Breast epithelium (tissue), 4 donors: Measurements from ENCODE around the gene MAP1A. TPM values are rescaled to one million over a fixed set of nuclear protein-coding genes. Genes with fewer than 3 reads are reported as not detected.

ENCODE experiments used
- DNase-seq, 2 donors: peaks; one replicate each; pipeline ENCODE4 v3.0.0-alpha.2; 2019; ENCODE audit warnings: low spot score in 2 of 2
- H3K27ac ChIP-seq, 2 donors: fragments of 200-600 bp; sonication (generic) in 1 of 2; one replicate each; pipeline ENCODE4 v1.5.1; 2016 to 2019; ENCODE audit warnings: mild to moderate bottlenecking in 1 of 2
- H3K27me3 ChIP-seq, 2 donors: fragments of 200-600 bp; sonication (generic) in 1 of 2; one replicate each; pipeline versions ENCODE4 v1.5.1 to v1.6.0; 2017 to 2019; ENCODE audit warnings: control low read depth in 1 of 2, mild to moderate bottlenecking in 1 of 2
- H3K36me3 ChIP-seq: fragments of 200-600 bp; one replicate; pipeline ENCODE4 v1.5.1; 2019
- H3K4me1 ChIP-seq, 2 donors: fragments of 200-600 bp; sonication (generic); one replicate each; pipeline ENCODE4 v1.5.1; 2016 to 2019; ENCODE audit warnings: control low read depth in 1 of 2
- H3K4me3 ChIP-seq, 3 donors: fragments of 200-600 bp; sonication (generic); 1 replicate in 2 of 3; 2 replicates in 1 of 3; pipeline ENCODE4 v1.5.1; 2016 to 2019; ENCODE audit warnings: mild to moderate bottlenecking in 3 of 3, moderate library complexity in 2 of 3
- H3K9me3 ChIP-seq, 2 donors: fragments of 200-600 bp; sonication (generic) in 1 of 2; one replicate each; pipeline ENCODE4 v1.5.1; 2016 to 2019; ENCODE audit warnings: control low read depth in 1 of 2
- POLR2A ChIP-seq: fragments of 450-650 bp; IDR thresholded peaks from one replicate; pipeline ENCODE4 v1.6.1; 2016; ENCODE audit warnings: antibody characterized with exemption, mild to moderate bottlenecking, moderate library complexity
- POLR2AphosphoS5 ChIP-seq, 3 donors: sonication (generic); formaldehyde crosslinking; IDR thresholded peaks; one replicate each; pipeline ENCODE4 v1.6.1; 2017; ENCODE audit warnings: antibody characterized with exemption in 3 of 3
- intact Hi-C: fragments of 100-400 bp; cut with DNase I; formaldehyde crosslinking; loops from one replicate; pipeline ENCODE4 v1.15.1; 2023; ENCODE audit warnings: low total_unique reads
- total RNA-seq, 3 donors: library from RNA; depleted of rRNA; stranded (reverse); fragments of >200 nt; gene quantifications; one replicate each; pipeline ENCODE4 v1.1.0, GENCODE V29; 2016
- TF ChIP-seq, protein P1 (sequence below), 3 donors: fragments of 450-650 bp; IDR thresholded peaks; one replicate each; pipeline ENCODE4 v1.5.1; 2016 to 2017; ENCODE audit warnings: antibody characterized with exemption in 3 of 3, mild to moderate bottlenecking in 3 of 3, moderate library complexity in 3 of 3

MAP1A gene
- total RNA-seq, 3 donors from 2014 or later, result 2.8 to 12.8 (median 8.8) TPM

DNA sequence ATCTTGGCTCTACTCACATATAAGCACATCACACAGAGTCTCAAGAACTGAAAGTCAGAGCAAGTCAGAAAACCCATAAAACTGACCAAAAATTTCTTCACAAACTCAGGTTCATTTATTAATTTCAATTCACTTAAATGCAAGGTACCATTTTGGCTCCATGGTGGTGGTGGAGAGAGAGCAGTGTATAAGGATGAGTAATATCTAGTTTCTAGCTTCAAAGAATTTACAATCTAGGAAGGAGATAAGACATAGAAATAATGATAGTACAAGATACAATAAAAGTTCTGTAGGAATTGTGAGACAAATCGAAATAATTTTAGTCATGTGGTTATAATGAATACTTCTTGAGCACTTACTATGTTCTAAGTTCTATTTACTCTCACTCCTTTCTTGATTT, 17.8 kb upstream of the MAP1A start:
- DNase-seq, result no peak
- no peaks in the 10 kb centered on the region for H3K36me3 ChIP-seq
- H3K9me3 ChIP-seq, result no peaks in the 10 kb centered on the region
- no peak overlapping the region for H3K27ac ChIP-seq
- H3K4me1 ChIP-seq, result no peaks in the 10 kb centered on the region
- intact Hi-C loops, result no loop called here
- H3K4me3 ChIP-seq, result no peak overlapping the region
- no peak for TF ChIP-seq POLR2AphosphoS5 (IDR thresholded peaks at IDR 0.05)
- no peak for TF ChIP-seq POLR2A
- TF ChIP-seq, protein P1, sequence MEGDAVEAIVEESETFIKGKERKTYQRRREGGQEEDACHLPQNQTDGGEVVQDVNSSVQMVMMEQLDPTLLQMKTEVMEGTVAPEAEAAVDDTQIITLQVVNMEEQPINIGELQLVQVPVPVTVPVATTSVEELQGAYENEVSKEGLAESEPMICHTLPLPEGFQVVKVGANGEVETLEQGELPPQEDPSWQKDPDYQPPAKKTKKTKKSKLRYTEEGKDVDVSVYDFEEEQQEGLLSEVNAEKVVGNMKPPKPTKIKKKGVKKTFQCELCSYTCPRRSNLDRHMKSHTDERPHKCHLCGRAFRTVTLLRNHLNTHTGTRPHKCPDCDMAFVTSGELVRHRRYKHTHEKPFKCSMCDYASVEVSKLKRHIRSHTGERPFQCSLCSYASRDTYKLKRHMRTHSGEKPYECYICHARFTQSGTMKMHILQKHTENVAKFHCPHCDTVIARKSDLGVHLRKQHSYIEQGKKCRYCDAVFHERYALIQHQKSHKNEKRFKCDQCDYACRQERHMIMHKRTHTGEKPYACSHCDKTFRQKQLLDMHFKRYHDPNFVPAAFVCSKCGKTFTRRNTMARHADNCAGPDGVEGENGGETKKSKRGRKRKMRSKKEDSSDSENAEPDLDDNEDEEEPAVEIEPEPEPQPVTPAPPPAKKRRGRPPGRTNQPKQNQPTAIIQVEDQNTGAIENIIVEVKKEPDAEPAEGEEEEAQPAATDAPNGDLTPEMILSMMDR (IDR thresholded peaks at IDR 0.05), result no peak
- H3K27me3 ChIP-seq, result no peaks in the 10 kb centered on the region

DNA sequence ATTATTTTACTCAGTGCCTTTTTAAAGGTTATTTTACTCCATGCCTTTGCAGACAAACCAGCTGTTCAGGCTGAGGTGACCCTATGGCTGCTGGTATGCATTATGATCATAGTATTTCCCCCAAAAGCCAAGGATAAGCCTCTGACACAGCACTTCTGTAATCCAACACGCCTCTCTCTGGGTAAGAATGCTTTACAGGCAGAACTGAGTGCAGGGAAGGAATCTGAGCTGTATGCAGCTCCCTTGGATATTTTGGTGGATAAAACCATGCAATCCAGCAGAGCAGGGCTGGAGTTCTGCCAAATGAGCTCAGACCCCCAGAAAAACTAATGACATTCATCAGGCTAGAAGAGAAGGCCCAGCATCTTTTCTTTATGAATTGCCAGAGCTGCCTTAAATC, 11.7 kb upstream of the MAP1A start:
- no peak overlapping the region for H3K4me3 ChIP-seq
- no peaks in the 10 kb centered on the region for H3K27me3 ChIP-seq
- H3K27ac ChIP-seq, result no peak overlapping the region
- H3K36me3 ChIP-seq, result no peaks in the 10 kb centered on the region
- intact Hi-C loops, result no loop called here
- no peak for DNase-seq
- no peaks in the 10 kb centered on the region for H3K9me3 ChIP-seq
- no peaks in the 10 kb centered on the region for H3K4me1 ChIP-seq
- no peak for TF ChIP-seq POLR2A
- no peak for TF ChIP-seq POLR2AphosphoS5 (IDR thresholded peaks at IDR 0.05)
- TF ChIP-seq, protein P1 (IDR thresholded peaks at IDR 0.05), result no peak

DNA sequence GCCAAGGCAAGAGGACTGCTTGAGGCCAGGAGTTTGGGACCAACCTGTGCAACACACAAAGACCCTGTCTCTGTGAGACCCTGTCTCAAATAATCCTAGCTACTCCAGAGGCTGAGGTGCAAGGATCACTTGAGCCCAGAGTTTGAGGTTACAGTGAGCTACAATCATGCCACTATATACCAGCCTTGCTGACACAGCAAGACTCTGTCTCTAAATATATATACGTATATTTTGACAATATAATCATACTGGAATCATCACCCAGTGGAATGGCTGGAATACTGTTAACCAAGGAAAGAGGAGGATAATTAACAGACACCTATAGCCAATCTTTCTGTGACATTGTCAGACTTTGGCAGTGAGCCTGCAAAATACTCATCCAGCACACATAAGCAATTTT, 9.0 kb upstream of the MAP1A start:
- Histone ChIP-seq H3K4me1 (no peaks in the 10 kb centered on the region), H3K4me3 (no peak overlapping the region), H3K36me3 (no peaks in the 10 kb centered on the region), H3K9me3 (no peaks in the 10 kb centered on the region), H3K27ac (peak overlapping the region; percentile 57 to 85), H3K27me3 (no peaks in the 10 kb centered on the region)
- TF ChIP-seq, protein P1 (IDR thresholded peaks at IDR 0.05), result no peak
- TF ChIP-seq POLR2A (no peak), POLR2AphosphoS5 (IDR thresholded peaks at IDR 0.05) (no peak)
- DNase-seq, result no peak
- intact Hi-C loops, result no loop called here

DNA sequence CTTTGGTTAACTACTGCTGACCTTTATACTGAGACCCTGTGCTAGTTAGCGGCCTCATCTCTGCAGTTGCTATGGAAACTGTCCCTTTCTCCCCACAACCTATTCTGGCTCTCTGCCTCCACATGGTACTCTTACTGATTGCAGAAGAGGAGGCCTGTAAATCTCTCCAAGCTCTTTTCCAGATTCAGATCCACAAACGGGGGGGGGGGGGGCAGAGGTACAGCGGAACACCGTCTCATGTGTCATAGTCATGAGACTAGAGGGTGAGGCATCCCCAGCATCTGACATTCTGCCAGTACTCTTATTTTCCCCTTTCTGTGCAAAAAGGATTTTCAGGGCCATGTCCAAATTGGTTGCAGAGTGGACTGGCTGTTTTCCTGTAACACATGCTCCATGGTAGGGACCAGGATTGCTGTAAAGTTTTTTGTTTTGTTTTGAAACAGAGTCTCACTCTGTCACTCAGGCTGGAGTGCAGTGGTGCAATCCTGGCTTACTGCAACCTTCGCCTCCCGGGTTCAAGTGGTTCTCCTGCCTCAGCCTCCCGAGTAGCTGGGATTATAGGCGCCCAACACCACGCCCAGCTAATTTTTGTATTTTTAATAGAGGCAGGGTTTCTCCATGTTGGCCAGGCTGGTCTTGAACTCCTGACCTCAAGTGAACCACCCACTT, 8.3 kb upstream of the MAP1A start:
- no peaks in the 10 kb centered on the region for H3K36me3 ChIP-seq
- no peak for DNase-seq
- TF ChIP-seq POLR2AphosphoS5 (IDR thresholded peaks at IDR 0.05), result peak in 1 of 3 donors; percentile 13
- TF ChIP-seq POLR2A, result no peak
- TF ChIP-seq, protein P1 (IDR thresholded peaks at IDR 0.05), result no peak
- H3K9me3 ChIP-seq, result no peaks in the 10 kb centered on the region
- intact Hi-C loops, result no loop called here
- peak overlapping the region; percentile 85 for H3K27ac ChIP-seq
- H3K4me1 ChIP-seq, result no peaks in the 10 kb centered on the region
- no peaks in the 10 kb centered on the region for H3K27me3 ChIP-seq
- peak overlapping the region; percentile 44 to 68 (median 68) for H3K4me3 ChIP-seq

DNA sequence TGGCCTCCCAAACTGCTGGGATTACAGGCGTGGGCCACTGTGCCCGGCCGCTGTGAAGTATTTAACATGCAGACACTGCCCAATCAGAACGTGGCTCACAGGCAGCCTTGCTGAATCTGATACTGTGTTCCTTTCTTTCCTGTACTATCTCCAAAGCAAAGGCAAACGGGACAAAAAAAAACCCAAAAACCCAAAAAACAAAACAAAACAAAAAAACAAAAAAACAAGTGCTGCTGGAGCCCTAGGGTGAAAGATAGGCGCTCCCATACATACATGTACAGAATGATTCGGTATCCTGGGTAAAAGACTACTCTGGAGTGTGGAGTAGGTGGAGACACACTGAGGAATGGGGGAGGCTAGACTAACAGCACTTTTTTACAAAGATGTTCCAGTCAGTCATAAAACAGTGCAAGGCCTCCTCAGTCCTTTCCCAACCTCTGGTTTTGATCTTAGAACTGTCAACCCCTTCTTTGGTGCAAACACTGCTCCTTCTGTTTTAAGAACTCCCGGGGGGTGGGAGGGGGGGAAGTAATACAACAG, 7.7 kb upstream of the MAP1A start:
- TF ChIP-seq POLR2A (no peak), POLR2AphosphoS5 (IDR thresholded peaks at IDR 0.05) (no peak)
- TF ChIP-seq, protein P1 (IDR thresholded peaks at IDR 0.05), result no peak
- Histone ChIP-seq H3K27me3 (no peaks in the 10 kb centered on the region), H3K36me3 (no peaks in the 10 kb centered on the region), H3K9me3 (no peaks in the 10 kb centered on the region), H3K4me3 (peak overlapping the region; percentile 44 to 68 (median 68)), H3K4me1 (no peaks in the 10 kb centered on the region), H3K27ac (peak overlapping the region; percentile 85)
- DNase-seq, result no peak
- intact Hi-C loops, result no loop called here
